NCI-H526 treated with DMSO at 0.1 percent for 48 hours (cell line): ENCODE data around the gene NHEJ1.
A peak's percentile ranks its signal among the peaks of the same experiment; 100 is the strongest.

ENCODE experiments used
- DNase-seq: peaks from one replicate; lab custom pipeline; 2025; lab: John Stamatoyannopoulos, UW

NHEJ1 gene

DNA sequence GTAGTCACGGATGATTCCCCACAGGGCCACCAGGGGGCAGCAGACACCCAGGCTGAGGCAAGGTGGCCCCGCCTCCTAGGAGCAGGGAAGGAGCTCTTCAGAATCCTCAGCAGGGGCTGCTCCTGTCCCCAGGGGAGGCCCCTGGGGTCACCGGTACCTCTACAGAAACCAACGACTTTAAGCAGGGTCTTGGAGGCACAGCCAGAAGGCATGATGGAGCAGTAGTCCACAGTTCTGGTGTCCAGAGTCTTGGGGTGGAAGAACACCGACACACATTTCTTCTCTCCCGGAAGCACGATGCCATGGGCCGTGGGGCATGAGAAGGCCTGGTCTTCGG lies 130.8 kb downstream of the NHEJ1 start:
- DNase-seq, result peak; percentile 44

DNA sequence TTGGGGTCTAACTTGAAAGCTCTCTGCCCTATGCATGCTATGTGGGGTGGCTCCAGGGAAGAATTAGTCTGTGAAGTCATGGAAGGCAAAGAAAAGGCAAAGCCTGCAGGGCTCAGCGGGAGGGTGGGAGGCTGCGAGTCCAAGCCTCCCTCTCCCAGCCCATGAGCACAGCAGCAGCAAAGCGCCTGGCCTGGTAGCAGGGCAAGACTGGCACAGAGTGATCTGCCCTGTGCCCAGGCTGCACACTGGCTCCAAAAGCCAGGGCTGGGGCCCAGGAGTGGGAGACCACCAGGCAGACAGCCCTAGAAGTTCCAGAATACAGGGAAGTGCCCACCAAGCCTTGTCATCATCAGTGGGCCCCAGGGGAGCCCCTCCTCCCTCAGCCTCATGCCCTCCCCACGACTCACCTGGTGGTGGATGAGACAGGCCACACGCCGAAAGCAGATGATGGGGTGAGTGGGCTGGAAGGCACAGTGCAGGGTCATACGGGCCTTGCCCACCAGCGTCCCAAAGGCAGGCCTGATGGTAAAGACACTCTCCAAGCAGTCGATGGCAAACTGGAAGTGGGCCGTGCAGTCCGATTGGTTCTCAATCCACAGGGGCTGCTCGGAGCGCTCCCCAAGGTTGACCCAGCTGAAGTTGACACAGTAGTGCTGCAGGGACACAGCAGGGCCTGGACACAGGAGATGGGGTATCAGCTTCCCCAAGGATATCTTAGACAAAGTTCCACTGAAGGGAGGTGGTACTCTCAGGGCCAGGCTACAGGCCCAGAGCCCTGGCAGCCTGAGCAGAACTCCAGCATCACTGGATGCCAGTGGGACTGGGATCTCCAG lies 131.4 kb downstream of the NHEJ1 start:
- DNase-seq, result no peak

DNA sequence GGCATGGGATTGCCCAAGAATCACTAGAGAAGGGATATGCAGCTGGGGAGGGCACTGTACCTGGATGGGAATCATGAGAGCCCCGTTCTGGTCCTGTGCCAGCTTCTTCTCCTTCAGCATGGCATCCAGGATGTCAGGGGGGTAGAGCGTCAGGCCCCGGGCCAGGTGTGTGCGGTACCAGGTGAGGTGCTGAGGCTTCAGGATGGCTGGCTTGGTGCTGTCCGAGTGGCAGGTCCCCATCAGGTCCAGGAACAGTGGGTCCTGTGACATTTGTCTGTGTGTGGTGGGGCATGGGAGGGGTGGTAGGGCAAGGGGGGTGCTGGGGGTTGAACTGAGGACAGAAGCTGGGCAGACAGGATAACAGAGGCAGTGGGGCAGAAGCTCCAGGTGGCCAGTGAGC lies 132.5 kb downstream of the NHEJ1 start:
- no peak for DNase-seq

DNA sequence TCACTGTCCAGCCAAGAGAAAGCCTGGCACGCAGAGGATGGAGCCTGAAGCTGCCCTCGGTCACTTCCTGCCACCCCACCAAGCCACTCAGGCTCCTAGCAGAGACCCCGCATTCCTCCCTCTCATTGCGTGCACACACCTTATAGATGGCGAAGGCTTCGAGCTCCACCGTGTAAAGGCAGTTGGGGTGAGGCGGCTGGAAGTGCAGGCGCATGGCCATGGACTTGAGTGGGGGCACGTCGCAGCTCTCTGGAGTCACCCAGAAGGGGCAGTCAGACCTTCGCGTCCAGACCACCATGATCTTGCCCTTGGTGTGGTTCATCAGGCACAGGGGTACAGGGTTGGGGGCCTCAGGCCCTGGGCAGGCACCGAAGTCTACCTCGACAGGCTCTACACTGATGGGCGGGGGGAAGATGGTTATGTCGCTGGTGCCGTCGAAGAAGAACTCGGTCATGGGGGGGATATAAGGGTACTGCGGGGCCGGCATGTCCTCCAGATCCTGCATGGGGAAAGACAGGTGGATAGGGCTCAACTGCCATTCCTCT lies 133.0 kb downstream of the NHEJ1 start:
- no peak for DNase-seq

DNA sequence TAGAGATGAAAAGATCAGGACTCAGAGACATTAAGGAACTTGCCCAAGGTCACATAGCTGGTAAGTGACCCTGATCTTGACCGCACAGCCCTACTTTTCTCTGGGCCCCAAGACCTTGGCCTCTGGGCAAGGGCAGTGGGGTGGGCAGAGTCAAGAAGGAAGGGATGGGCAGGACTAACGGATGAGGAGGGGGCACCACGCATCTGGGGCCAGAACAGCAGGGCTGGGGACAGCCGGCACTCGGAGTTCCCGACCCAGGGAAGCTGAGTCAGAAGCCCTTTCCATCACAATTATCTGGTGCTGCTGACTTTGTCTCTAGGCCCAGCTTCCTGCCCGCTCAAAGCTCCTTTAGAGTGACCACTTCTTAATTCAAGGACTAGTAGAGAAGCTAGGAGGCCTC lies 133.7 kb downstream of the NHEJ1 start:
- DNase-seq, result no peak

DNA sequence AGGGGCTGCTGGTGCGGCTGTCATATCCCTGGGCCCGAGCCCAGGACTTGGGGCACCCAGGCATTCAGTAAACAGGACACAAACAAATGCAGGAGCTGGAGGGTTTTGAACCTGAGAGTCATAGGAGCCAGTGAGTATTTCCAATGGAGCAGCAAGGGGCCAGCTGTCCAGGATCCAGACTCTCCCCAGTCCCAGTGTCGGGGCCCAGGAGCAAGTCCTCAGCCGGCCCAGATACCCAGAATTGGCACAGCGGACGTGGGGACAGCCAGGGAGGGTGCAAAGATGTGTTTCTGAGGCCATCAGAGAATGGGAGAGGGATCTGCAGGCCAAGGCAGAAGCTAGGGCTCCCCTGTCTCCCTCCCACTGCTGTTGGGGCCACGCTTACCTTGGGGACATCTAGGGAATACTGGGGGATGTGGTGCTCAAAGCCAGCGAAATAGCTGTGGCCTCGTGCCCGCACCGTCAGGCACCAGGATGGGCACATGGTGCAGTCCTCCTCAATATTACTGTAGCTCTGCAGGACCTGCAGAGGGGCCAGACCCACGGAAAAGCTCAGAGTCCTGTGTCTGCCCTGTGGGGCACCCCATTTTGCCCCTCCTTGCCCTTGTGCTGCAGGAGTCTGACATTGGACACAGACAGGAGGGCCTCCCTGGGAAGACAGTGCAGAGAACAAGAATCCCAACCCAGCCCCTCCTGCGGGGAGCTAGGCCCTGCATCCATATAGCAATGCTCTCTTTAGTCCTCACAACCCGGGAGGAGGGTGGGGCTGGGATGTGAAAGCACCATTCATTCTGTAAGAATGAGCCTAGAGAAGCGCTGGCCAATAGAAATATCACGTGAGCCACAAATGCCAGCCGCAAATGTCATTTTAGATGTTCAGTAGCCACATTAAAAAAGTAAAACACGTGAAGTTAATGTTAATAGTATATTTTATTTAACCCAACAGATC lies 134.7 kb downstream of the NHEJ1 start:
- no peak for DNase-seq
